SH-SY5Y (cell line): ENCODE results near the gene KMT2B.

Experiments used
- GATA2 ChIP-seq: IDR thresholded peaks from 2 replicates; pipeline ENCODE4 v1.6.1; 2011; ENCODE audit warnings: mild to moderate bottlenecking, low read depth, low read length
- GATA3 ChIP-seq: IDR thresholded peaks from 2 replicates; pipeline ENCODE4 v1.6.1; 2011; ENCODE audit warnings: low read depth, mild to moderate bottlenecking, low read length, moderate library complexity

The KMT2B gene

GRCh38 chr19:35777961-35778360 is 60.2 kb downstream of the KMT2B start:
- no peak for TF ChIP-seq GATA3
- no peak for TF ChIP-seq GATA2

- TF ChIP-seq GATA2, result no peak
- no peak for TF ChIP-seq GATA3
Measured at GRCh38 chr19:35779033-35779432, 61.2 kb downstream of the KMT2B start.

- TF ChIP-seq GATA2 (no peak), GATA3 (no peak)
Measured at GRCh38 chr19:35780058-35780457, 62.3 kb downstream of the KMT2B start.

- no peak for TF ChIP-seq GATA3
- no peak for TF ChIP-seq GATA2
Measured at GRCh38 chr19:35780717-35781116, 62.9 kb downstream of the KMT2B start.

GRCh38 chr19:35781650-35782049 is 63.8 kb downstream of the KMT2B start:
- TF ChIP-seq GATA2 (no peak), GATA3 (no peak)

GRCh38 chr19:35782589-35782988 is 64.8 kb downstream of the KMT2B start:
- TF ChIP-seq GATA3, result no peak
- no peak for TF ChIP-seq GATA2

GRCh38 chr19:35783469-35784434 is 65.9 kb downstream of the KMT2B start:
- TF ChIP-seq GATA3, result no peak
- TF ChIP-seq GATA2, result no peak

- TF ChIP-seq GATA3 (no peak), GATA2 (no peak)
Measured at GRCh38 chr19:35784503-35785338, 66.9 kb downstream of the KMT2B start.

- no peak for TF ChIP-seq GATA2
- TF ChIP-seq GATA3, result no peak
Measured at GRCh38 chr19:35785339-35785627, 67.5 kb downstream of the KMT2B start.

- TF ChIP-seq GATA2 (no peak), GATA3 (no peak)
Measured at GRCh38 chr19:35786299-35787160, 68.7 kb downstream of the KMT2B start.

GRCh38 chr19:35787227-35787799 is 69.5 kb downstream of the KMT2B start:
- TF ChIP-seq GATA3, result no peak
- TF ChIP-seq GATA2, result no peak
